Fibroblast of skin of left biceps (primary cell): Measurements from ENCODE around the gene CMAS.
"Not testable (repeated sequence)": the region's sequence is repeated elsewhere in the genome, so short reads cannot be mapped to it uniquely, and the experiment has no call there.

Experiments used
- DNase-seq, 2 experiments: peaks; one replicate each; pipeline ENCODE4 v3.0.0-alpha.2; 2013; ENCODE audit warnings: low read depth in 2 of 2

Gene CMAS

DNA sequence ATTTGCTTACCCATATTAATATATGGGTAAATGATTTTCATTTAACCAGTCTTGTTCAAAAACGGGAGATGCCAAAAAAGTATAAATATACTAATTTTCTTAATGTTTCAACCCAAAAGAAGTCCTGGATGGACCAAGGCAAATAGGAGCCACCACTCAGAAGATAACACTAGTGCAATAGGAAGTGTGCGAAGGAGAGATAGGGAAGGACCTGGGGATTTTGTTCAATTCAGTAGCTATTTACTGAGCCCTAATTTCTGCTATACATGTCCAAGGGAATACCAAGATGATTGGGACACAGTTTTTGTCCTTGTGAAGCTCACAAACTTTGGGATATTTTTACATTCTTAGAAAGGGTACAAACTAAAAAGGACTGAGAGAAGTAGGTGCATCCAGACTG, 1.5 kb downstream of the CMAS start:
- no peak for DNase-seq

DNA sequence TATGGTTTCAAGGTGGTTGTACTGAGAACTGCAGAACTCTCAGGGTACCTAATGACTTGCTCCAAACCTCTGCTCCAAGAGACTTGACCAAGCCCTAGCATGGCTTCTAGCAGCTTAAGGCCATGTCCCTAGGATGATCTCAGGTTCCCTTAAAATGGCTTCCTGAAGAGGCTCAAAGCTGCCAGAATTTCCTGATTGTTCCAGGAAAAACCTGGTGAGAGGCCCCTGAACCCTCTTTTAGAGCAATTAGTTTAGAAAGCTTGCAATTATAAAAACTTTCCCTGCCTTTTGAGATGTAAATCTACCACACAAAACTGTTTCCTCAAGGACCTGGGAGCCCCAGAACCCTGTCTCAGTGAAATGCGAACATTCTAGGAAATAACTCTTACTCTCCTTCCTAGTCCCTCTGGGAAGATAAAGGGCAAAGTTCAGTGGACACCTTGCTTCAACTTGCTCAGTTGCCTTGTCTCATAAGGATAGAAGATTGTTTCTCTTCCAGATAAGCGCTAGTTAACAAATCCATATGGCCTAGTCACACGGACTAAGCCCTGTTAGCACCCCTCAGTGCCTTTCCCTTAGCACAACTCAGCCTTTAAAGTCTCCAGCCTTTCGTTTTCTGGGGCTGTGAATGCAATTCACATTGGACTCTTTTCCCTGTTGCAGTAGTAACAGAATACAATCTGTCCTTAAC, 2.5 kb downstream of the CMAS start:
- no peak for DNase-seq

DNA sequence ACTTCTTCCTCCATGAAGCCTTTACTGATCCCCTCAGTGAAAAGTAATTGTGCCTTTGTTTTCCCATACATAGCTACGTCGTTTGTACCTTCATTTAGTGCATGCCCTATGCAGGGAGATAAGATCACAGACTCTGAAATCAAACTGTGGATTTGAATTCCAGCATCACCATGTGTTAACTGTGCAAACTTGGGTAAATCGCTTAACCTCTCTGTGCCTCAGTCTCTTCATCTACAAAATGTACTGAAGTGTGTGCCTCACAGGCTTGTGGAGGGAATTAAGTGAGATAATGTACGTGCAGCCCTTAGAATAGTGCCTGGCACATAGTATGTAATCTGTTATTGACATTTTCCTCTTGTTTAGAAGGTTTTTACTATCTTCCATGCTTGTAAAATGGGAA, 4.1 kb downstream of the CMAS start:
- no peak for DNase-seq

DNA sequence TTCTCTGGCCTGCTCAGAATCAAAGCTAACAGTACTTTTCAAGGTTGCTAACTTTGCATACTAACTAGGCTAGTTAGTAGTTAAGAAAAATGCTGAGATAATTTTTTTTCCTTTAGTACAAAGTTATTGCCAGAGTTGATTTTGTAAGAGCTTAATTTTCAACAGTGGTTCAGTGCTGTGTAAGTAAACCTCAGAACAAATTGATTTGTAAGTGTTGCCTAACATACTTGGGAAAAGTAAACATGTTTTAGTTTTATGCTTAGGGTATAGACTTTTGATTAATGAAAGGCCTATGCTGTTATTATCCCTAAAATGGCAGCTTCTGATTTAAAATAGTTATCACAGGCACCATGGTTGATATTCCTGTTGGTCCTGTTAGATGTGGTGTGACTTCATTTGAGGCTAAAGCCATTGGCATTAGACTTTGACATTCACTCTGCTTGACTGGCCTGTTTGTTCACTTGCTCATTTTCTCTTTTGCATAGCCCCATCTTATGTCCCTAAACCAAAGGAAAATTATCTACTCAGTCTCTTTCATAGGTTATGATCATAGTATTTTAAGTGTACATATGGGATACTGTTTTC, 5.2 kb downstream of the CMAS start:
- DNase-seq = no peak

DNA sequence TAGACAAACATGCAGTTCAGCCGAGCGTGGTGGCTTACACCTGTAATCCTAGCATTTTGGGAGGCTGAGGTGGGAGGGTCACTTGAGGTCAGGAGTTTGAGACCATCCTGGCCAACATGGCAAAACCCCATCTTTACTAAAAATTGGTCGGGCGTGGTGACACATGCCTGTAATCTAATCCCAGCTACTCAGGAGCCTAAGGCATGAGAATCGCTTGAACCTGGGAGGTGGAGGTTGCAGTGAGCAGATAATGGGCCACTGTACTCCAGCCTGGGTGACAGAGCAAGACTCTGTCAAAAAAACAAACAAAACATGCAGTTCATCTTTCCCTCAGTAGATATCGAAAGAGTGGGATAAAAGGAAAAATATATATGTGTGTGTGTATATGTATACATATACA, 7.0 kb downstream of the CMAS start:
- DNase-seq = not testable (repeated sequence)

DNA sequence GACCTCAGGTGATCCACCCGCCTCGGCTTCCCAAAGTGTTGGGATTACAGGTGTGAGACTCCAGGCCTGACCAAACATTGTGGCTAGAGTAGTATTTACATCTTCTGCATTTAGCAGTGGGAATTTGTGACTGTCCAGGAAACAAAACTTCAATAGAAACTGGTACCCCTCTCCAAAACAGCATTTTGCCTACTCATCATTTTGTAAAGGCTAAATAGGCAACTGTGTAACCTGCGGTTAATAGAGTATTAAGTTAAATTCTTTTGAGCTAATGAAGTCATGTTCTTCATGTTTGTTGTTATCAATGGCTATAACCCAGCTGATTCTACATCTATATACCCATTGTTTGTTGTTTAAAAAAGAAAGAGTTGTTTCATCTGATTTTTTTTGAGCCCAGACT, 8.1 kb downstream of the CMAS start:
- no peak for DNase-seq

DNA sequence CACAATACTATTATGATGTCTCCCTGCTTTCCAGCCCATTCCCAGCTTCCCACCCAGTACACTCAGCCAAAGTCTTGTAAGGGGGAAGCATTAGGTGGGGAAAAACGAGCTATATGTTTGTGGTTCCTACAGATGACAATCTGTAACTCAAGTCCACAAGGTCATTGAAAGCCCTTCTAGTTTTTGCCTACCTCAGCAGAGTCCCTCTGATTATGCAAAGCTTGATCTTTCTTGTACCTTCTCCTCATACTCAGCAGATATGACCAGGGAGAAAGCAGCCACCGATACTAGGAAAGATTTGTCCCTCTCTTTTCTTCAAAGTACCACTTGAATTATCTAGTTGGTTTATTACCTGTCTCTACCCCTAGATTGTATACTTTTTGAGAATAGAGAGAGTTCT, 10.6 kb downstream of the CMAS start:
- DNase-seq = no peak

DNA sequence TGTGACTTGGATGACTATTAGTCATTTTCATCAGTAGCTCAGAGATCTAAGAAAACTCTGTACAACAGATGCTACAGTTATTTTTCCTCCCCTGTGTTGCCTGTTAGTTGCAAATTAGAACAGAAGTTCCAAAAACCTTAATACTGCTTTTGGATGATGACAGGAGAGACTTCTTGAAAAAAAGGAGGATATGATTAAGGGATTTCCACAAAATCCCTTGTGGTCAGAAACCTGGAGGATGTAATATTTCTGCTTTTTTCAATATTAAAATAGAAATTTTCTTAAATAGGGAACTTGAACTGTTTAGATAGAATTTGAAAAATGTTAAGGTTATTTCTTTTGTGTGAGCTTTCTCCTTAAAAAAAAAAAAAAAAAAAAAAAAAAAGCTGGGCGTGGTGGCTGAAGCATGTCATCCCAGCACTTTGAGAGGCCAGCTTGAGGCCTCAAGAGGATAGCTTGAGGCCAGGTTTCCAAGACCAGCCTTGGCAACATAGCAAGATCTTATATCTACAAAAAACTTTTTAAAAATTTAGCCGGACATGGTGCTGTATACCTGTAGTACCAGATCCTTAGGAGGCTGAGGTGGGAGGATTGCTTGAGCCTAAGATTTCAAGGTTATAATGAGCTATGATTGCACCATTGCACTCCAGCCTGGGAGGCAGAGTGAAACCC, 14.1 kb downstream of the CMAS start:
- DNase-seq = no peak

DNA sequence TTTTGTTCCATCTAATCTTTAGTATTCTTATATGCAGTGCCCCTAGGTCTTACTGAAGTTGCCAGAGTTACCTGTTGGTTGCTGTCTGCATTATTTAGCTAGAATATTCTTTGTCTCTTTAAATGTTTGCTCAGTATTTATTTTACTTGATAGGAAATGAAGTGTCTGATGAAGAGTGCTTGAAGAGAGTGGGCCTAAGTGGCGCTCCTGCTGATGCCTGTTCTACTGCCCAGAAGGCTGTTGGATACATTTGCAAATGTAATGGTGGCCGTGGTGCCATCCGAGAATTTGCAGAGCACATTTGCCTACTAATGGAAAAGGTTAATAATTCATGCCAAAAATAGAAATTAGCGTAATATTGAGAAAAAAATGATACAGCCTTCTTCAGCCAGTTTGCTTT, 18.9 kb downstream of the CMAS start:
- DNase-seq = no peak

DNA sequence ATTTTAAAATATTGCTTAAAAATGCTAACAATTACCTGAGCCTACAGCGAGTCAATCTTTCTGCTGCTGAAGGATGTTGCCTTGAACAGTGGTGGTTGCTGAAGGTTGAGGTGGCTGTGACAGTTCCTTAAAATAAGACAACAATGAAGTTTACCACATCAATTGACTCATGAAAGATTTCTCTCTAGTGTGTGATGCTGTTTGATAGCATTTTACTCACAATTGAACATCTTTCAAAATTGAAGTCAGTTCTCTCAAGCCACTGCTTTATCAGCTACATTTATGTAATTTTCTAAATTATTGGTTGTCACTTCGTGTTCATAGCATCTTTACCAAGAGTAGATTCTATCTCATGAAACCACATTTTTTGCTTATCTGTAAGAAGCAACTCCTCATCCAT, 20.3 kb downstream of the CMAS start:
- DNase-seq = no peak

DNA sequence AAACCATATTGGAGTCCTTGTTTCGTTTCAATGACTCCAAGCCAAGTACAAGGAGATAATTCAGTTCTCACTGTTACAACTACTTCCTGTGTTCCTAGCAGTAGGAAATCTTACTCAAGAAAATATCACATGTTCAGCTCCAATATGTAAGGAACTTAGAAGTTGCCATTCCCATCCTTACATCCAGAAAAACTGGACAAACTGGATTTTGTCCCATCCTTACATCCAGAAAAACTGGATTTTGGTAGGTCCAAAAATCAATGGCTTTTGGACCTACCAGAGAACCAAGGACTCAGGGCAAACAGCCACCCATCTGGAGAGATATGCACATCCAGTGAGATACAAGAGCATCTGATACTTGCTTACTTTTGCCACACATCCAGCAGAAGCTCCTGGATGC, 23.8 kb downstream of the CMAS start:
- no peak for DNase-seq

DNA sequence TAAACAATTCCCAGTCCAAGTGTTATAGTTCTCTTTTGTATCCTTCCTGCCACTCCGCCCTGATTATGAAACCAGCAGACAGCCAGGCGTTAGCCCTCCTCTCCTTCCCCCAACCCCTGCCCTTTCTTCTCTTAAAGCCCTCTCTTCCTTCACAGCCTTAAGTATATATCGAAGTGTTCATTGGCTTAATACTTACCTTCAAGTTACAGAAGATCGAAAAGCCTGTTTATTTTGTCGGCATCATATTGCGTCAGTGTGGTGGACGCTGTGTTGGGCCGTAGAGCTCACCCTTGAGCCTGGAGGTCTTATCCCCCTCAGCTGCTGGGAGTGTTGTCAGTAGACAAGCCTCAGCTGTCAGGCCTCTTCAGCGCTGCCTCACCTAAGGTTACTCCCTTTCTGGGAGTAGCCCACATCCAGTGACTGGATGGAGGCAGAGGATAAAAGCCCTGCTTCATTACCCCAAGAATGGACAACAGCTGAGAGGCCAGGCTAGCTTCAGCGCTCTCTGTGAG, 36.2 kb downstream of the CMAS start:
- DNase-seq = no peak

DNA sequence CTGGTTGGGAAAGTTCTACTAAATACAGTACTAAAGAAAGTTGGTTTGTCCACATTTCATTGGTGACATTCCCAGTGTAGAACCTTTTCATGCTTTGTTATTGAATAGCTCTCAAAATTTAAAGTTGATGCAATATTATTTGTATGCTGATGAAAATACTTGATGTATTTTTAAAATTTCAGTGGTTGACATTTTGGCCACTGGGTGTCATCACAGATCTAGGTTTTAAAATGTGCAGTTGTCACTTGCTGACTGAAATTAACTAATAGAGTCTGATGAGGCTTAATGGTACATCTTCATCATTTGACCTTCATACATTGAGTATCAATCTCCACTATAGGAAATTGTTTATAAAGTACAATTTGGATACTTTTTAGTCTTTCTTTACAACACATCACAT, 37.1 kb downstream of the CMAS start:
- peak in 1 of 2 experiments; percentile 6 for DNase-seq

DNA sequence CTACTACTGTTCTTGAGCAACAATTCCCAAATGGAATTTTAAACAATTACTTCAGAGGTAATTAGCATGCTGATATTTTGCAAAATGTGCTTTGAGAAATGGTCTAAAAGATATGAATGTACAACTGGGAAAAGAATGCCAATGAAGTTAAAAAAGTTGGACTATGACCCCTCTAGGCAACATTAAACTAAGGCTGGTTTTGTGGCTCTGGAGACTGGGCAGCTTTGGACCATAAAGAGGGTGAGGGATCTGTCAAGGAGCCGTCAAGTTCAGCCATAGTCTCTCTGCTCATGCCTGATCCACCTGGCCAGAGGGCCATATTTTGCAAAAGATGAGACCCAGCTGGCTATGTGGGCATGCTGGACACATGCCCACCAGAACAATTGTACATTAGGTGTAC, 38.8 kb downstream of the CMAS start:
- DNase-seq = no peak

DNA sequence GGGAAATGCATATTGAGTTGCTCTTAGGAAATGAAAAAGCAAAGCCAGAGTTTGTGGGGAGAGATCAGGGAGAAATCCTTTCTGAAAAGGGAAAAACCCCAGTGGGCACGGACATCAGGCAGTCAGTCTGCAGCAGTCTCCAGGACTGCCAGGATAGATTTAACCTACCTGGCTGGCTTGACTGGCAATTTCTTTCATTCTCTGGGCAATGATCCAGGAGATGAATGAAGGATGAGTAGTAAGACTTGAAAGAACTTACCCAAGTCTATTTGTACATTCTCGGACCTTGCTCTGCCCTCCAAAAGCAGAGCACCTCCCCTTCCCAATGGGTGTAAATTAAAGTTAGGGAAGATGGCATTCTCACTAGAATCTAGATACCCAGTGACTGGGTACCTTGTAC, 42.9 kb downstream of the CMAS start:
- DNase-seq = no peak

DNA sequence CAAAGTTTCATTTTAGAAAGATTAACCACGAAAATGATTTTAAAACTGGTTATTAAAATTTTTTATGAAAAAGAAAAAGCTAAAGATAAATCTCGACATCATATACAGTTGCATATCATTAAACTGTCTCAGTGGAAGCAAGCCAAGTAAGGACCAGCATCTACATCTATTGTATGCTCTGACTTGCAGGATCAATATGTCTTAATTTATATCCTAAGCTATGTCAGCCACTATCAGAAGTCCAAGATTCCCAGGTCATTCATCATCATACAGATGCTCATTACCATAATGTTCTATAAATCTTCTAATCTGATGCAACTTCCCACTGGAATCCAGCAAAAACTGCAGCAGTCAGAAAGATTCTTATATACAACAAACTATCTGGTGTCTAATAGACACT, 43.5 kb downstream of the CMAS start:
- no peak for DNase-seq

DNA sequence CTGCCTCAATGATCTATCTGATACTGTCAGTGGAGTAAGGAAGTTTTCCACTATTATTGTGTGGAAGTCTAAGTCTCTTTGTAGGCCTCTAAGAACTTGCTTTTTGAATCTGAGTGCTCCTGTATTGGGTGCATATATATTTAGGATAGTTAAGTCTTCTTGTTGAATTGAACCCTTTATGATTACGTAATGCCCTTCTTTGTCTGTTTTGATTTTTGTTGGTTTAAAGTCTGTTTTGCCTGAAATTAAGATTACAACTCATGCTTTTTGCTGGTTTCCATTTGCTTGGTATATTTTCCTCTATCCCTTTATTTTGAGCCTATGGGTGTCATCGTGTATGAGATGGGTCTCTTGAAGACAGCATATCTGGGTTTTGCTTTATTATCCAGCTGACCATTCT, 53.0 kb downstream of the CMAS start:
- DNase-seq = not testable (repeated sequence)

DNA sequence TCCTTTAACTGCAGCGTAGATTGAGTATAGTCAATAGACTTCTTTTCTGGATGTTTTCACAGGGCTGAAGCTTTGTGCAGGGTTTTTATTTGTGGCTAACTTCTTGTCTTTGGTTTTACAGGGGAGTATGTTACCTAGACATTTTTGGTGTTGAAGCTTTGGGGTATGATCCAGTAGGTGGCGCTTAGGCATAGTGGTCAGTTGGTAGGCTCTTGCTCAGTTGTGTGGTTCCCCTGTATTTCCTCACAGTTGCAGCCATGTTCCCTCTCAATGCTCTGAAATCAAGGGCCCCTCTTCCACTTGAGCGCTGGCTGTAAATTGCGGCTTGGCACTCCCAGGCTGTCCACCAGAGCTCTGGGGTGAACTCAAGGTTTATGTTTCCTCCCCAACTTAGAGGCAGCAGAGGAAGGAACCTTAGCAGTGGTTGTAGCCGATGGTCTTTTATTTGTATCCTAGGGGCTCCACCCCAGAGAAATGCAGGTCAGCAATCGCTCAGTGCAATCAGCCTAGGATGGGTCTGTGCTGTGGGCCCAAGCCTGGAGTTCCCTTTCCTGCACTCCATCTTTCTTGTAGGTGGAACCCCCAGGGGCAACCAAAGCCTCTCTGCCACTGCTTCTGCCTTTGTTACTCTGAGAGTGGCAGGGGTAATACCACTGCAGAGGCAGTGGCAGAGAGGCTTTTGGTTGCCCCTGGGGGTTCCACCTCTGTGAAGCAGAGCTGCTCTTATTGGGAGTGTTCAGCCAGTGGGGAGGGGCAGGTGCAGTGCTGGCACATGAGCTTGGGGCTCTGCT, 55.1 kb downstream of the CMAS start:
- DNase-seq = peak; percentile 12 to 19

DNA sequence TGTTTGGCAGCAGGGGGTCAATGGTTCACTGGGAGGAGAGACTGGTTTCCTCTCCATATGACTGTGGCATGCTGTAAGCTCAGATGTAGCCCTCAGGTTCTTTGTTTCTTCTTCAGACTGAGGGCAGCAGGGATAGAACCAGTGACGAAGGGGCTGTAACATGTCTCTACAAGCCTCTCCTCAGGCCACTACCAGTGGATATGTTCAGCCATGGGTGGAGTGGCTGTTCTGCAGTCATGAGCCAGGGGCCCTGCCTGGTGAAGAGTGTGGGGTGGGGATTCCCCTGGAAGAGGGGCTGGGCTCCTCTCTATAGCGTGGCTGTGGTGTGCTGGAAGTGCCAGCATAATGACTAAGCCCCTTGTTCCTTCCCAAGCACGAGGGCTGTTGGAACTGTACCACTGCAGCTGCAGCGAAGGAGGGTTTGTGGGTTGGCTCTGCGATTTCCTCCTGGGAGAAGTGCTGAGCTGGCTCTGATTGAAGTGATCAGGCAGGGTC, 55.8 kb downstream of the CMAS start:
- peak; percentile 32 to 36 for DNase-seq

DNA sequence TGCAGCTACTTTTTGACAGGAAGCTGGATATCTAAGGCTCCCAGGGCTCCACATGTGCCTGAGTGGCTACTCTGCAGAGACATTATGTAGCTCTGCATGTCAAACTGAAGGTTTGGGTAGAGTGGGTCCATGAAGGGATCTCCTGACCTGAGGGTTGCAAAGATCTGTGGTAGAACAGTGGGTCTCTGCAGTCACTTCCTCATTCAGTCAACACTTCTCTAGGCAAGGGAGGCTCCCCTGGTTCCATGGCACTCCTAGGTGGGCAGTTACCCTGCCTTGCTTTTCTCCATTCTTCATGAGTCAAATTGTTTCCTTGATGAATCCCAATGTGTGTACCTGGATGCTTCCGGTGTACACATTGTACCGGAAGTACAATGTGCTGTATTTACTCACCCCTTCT, 57.4 kb downstream of the CMAS start:
- DNase-seq = no peak

DNA sequence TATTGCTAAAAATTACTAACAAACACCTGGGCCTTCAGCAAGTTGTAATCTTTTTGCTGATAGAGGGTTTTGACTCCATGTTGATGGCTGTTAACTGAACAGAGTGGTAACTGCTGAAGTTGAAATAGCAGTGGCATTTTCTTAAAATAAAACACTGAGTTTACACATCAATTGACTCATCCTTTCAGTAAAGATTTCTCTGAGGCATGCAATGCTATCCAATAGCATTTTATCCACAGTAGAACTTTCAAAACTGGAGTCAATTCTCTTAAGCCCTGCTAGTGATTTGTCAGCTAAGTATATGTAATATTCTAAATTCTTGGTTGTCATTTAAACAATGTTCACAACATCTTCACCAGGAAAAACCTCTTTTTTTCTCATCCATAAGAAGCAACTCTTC, 59.5 kb downstream of the CMAS start:
- DNase-seq = no peak

DNA sequence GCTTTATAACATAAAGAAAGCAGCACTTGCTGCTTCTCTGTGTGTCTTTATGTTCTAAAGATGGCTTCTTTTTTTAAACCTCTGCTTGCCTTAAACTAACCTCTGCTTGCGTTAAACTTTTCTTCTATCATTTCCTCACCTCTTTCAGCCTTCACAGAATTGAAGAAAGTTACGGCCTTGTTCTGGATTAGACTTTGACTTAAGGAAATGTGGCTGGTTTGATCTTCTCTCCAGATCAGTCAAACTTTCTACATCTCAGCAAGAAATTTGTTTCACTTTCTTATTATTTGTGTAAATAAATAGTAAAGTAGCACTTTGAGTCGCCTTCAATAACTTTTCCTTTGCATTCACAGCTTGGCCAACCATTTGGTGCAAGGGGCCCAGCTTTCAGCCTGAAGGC, 64.2 kb downstream of the CMAS start:
- no peak for DNase-seq
